Hematopoietic multipotent progenitor cell treated with erythropoietin and hydrocortisone succinate and interleukin-3 and kit ligand, for 17 days (in vitro differentiated cells): ENCODE measurements around the gene PDX1.

ENCODE experiments used
- DNase-seq: peaks from one replicate; pipeline ENCODE4 v3.0.0-alpha.2; 2015; ENCODE audit warnings: low spot score

PDX1 gene

DNA sequence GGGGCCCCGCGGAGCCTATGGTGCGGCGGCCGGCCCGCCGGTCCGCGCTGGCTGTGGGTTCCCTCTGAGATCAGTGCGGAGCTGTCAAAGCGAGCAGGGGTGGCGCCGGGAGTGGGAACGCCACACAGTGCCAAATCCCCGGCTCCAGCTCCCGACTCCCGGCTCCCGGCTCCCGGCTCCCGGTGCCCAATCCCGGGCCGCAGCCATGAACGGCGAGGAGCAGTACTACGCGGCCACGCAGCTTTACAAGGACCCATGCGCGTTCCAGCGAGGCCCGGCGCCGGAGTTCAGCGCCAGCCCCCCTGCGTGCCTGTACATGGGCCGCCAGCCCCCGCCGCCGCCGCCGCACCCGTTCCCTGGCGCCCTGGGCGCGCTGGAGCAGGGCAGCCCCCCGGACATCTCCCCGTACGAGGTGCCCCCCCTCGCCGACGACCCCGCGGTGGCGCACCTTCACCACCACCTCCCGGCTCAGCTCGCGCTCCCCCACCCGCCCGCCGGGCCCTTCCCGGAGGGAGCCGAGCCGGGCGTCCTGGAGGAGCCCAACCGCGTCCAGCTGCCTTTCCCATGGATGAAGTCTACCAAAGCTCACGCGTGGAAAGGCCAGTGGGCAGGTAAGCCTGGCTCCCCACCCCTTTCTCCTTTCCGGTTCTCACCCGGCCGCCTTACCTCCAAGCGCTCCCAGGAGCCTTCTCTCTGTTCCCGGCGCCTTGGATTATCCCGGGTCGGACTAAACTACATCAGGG is at the start of gene PDX1:
PDX1 (plus strand) TSS at position 67 of the 743 bp plus-strand sequence; CDS start at position 206, 139 bp downstream.
- DNase-seq, result no peak

DNA sequence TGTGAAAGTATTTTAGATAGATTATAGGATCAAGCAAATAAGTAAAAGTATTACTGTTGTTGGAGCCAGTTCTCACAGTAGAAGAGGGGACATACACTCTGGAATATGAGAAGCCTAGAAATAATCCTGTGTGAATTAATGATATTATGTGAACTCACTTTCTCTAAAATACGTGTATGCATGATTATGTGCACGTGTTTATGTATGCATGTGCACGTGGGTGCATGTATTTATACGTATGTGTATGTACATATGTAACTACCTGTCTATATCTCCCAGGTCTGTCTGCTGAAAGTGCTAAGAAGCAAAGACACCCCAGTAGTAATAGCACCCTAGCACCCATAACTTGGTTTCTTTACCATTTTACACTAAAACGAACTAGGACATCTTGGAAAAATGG is 41.5 kb upstream of the PDX1 start:
- no peak for DNase-seq

DNA sequence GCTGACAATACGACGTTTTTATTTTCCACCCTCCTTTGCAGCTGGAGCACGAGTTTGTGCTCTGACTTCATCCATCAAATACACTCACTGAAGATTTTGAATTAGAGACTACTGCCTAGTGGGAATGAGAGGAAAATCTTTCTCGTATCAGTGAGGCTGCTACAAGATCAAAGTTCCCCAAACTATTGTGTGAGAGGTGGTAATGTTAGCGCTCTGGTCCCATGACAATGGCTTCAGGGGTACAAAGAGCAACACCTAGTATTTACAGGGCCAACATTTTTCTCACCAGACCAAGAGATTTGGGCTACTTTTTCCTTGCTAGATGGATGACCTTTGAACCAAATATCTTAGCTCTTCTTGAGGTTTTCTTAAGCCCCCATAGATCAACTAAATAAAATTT is 30.3 kb upstream of the PDX1 start:
- no peak for DNase-seq

DNA sequence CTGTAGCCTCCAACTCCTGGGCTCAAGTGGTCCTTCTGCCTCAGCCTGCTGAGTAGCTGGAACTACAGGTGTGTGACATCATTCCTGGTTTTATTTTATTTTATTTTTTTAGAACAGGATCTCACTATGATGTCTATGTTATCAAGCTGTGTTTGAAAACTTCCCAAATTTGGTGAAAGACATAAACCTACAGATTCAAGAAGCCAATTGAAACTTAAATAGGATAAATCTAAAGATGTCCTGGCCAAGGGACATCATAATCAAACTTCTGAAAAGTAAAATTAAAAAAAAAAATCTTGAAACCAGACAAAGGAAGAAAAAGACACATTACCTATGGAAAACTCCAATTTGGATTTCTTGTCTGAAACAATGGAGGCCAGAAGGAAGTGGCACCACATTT is 23.1 kb upstream of the PDX1 start:
- no peak for DNase-seq

DNA sequence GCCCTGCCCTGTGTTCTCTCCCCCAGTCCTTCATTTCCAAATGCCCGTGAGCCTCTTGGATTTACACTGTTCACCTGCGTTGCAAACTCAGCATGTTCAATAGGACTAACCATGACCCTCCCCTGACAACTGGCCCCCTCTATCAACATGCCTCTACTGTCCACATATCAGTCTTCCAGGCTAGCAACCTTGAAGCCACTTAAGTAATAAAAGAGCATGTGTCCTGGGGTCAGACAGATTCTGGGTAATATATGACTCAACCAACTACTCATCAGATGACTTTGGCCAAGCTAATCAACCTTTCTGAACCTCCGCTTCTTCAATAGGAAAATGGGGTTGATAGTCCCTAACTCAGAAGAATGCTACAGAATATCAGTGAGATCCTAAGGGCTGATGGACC is 15.1 kb upstream of the PDX1 start:
- DNase-seq, result no peak

DNA sequence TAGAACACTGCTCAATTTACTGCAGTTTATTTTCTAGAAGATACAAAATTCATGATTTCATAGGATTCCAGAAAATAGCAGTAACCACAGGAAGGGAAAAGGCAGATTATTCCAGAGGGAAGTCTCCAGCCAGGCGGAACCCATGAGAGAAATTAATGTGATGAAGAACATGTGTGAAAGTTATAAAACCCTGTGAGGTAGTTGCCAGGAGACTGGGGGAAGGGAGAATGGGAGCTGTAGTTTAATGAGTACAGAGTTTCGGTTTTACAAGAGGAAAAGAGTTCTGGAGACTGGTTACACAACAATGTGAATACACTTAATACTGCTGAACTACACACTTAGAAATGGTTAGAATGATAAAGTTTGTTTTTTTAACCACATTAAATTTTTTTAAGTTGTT is 14.2 kb upstream of the PDX1 start:
- no peak for DNase-seq

DNA sequence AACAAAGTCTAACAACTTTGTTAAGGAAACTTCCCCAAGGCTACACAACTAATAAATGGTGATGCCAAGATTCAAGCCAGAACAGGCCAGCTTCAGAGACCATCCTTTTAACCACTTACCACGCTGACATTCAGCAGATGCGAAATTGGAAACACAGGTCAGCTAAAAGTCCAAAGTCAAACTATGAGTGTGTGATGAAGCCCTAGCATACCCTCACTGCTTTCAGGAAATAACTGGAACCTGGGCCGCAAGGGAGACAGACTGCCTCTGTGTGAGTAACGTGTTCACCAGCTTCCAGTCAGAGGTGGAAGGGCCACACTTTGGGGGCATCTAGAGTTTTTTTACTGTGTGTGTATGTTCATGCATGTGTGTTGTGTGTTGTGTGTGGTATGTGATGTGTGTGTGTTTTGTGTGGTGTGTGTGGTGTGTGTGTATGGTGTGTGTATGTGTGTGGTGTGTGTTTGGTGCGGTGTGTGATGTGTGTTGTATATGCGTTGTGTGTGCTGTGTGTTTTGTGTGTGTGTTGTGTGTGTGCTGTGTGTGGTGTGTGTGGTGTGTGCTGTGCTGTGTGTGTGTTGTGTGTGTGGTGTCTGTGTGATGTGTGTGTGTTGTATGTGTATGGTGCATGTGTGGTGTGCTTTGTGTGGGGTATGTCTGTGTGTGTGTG is 12.5 kb upstream of the PDX1 start:
- no peak for DNase-seq

DNA sequence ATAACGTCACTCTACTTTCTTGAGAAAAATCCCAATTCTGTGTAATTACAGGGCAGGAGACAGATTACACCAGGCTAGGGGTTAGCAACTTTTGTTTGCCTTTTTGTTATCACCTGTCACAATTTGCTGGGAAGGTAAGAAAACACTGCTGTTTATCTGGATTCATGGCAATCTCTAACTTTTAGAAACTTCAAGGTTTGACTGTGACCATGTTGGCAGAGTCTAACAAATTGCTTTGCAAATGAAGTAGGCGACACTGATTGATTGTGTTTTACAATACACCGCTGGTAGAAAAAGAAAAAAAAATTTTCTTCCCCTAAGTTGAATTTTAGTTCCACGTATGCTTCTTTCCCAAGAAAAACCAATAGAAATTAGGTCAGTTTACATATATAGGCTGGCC is 10.4 kb upstream of the PDX1 start:
- no peak for DNase-seq

DNA sequence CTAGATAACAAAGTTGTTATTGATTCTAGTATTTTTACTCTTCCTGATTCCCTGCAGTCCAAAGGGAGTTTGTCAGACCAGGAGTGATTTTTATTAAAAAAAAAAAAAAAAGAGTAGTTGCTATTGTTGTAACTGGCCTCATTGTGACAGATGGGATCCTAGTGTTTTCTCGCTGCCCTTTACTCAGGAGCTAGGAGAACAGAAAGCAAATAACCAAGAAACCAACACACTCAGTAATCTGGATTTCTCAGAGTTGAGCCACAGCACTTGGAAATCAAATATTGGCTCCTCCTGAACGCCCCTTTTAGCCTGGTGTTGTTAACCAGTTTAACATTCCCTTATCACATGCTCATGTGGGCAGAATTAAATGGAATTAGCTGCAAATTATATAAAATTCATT is 8.3 kb upstream of the PDX1 start:
- no peak for DNase-seq

DNA sequence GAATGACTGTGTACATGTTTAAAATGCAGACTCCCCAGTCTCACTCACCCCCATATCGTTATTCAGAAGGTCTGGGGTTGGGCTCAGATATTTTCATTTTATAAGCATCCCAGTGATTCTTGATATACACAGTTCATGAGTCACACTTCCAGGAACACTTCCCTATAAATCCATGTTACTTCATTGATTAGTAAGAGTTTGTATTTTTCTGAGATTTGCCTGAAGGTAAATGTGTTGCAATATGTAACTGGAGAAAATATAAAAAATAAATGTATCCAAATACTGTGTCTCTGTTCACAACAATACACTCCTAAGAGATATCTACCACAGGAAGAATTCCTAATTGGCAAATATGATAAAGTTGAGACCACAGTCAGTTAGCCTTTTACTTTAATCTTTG is 6.6 kb upstream of the PDX1 start:
- no peak for DNase-seq

DNA sequence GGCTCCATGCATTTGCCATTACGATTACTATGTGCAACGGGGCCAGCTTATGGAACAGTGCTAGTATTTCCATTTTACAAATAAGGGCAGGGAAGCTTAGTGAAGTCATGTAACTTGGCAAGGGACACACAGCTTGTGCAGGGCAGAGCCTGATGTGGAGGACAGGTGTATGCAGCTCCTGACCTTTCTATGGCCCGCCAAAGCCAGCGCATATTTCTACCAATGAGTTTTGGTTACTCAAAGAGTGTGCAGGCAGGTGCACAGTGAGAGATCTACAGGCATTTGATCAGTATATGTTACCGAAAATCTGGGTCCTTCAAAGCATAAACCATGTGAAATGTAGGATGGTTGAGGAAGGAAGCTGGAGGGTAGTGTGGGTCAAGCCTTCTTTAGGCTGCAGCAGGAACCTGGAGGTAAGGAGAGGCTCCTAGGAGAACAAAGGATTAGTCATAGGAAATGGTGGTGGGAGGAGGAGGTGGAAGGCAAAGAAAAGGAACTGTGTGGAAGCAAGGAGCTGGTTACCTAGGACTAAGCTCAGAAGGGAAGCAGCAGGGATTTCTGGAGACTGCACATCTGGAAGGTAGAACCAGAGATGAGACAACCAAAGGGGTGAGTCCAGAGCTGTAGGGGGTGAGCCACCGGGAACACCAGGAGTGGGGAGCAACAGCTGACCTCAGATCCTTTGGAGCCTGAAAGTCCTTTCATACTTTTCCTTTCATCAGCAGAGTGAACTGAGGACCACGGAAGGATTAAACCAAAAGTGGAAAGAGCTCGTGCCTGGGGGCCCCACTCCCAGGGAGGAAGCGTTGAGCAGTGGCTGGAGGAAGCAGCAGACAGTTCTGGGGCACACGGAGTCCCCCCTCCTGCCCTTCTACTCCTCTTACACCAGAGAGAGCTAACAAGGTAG is 4.2 kb upstream of the PDX1 start:
- no peak for DNase-seq

DNA sequence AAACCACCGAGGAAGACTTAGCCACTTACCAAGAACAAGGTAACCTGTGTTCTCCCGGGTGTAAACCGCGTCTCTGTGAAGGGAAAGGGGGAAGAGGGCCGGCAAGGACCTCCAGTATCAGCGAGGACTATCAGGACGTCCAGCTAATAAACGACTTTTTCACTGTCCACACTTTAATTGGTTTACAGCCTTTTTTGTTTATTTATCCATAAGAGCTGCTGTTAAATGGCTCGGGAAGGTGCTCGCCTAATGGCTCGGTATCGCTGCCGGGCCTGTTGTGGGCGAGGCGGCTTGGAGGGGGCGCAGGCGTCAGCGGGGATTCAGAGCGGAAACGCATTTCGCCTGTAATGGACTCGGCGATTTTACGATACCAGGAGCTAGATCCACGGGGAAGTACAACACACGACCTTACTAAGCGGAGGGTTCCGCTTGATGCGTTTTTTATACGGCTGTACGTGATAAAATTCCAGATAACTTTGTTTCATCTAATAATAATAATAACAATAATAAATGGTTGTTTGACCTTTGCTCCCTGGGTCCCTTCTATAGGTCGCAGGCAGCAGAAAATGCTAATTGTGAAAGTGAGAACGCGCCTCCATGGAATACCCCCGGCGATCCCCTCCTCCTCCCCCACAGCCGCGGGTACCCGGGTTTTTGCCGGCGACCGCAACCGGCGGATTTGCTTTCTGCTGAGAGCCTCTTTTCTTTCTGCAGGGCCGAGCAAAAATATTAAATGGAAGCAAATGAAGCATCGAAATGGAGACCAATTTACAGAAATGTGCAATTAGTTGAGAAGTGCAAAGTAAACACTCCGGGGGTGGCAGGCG is 2.5 kb upstream of the PDX1 start:
- DNase-seq, result no peak

DNA sequence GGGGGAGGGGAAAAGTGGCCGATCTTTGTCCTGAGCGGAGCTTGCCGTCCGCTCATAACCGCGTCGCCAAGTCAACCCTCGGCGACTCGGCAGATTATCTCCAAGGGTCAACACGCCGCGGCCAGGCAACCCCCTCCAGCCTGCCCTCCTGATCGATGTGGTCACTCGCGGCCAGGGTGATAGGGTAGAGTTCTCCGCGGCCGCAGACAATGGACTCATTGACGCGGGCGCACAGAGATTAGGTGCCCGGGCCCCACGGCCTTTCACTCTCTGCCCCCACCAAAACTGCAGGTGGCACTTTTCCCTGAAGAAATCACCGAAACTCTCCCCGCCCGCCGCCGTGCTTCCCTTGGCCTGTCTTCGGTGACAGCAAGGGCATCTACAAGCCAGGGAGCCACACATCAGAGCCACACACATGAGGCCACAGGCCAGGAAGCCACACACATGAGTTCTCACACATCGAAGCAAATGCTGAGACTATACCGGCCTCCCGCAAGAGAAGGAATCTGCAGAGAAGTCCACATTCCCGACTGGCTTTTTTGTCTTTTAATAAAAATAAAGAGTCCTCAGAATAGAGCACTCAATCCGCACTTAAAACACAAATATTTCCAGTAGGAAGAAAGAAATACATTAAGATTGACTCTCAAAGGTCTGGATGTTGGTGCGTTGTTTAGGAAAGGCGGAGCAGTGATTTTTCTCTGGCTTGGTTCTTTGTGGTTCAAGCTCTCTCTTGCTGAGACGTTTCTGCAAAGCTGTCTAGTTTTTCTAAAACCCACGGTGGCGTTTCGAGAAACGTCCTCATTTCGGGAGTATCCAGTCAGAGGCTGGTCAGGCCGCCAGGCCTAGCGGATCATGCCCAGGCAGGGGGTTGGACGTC is 1.5 kb upstream of the PDX1 start:
- no peak for DNase-seq

DNA sequence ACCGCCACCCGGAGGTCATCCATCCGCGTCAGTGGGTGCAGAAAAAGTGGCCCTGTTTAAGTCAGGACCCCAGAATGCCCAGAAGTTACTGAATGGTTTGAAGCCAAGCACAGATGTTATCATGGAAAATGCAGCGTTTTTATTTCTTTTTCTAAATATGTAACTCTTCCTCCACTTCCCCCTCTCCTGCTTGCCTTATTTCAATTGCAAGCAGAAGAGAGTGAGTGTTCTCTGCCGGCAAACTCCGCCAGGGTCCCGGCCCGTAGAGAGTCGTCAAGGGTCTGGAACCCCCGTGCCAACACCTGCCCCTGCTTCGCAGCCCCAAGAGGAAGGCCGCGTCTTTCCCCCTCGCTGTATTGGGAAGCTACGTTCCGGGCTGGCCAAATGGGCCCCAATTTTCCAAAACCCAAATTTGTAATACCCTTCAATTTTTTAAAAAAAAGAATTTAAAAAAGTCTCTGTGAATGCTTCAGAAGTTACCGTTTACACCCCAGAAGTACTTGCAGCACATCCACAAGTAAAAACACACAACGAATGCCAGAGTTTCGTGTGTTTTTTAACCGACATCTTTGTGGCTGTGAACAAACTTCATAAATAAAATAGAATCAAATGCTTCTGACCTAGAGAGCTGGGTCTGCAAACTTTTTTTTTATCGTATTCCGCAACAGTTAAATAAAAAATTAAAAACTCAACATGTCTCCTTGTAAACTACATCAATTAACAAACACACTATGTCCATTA is 712 bp upstream of the PDX1 start:
- DNase-seq, result no peak

DNA sequence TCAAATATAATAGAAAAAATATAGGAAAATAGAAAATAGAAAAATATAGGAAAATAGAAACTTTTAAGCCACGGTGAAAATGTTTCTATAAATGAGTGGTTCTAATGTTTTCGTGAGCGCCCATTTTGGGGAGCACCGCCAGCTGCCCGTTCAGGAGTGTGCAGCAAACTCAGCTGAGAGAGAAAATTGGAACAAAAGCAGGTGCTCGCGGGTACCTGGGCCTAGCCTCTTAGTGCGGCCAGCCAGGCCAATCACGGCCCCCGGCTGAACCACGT is 204 bp upstream of the PDX1 start:
- no peak for DNase-seq

DNA sequence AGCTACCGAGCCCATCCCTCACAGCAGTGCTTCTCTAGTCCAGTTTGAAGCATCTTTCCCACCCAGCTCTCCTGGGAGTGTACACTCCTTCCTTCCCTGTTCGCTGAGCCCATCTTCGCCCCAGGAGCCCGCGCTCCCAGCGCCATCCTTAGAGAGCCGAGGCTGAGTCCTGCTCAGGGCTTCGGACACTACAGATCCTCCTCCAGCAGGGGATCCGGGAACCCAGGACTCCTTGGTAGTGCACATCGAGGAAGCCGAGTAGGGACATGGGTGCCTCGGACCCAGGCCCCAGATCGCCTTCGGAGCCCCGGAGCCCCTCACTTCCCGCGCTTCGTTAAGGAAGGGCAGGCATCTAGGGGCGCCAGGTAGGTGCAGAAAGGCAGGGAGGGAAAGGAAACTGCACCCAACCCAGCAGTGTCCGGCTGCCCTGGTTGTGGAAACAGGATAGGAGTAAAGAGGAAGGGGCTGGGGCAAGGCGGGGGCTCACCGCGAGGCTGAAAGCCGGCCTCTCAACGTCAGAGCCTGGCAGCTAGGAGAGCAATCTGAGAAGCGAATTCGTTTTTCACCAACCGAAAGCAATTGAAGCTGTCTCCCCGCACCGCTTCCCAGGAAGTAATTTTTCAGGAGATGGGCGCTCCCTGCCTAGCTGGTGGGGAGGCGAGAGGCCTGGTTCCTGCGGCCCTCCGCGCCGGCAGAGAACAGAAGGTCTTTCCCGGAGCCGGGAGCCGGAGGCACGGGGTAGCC is 1.0 kb downstream of the PDX1 start:
- DNase-seq, result no peak

DNA sequence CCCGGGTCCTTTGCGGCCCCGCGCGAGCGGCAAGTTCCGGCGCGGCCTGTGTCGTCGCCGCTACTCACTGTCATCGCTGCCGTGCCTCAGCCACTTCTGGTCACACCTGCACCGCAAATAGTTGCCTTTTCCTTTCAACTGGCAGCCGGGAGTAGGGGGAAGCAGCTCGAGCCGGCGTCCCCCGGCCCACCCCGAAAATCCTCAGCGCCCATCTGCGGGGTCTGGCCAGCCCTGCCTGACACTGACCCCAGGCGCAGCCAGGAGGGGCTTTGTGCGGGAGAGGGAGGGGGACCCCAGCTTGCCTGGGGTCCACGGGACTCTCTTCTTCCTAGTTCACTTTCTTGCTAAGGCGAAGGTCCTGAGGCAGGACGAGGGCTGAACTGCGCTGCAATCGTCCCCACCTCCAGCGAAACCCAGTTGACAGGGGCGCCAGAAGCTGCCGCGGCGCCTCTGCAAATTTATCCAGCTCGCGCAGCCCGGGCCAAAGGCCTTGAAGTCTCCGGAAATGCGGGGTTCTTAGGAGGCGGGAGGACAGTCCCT is 1.7 kb downstream of the PDX1 start:
- DNase-seq, result no peak

DNA sequence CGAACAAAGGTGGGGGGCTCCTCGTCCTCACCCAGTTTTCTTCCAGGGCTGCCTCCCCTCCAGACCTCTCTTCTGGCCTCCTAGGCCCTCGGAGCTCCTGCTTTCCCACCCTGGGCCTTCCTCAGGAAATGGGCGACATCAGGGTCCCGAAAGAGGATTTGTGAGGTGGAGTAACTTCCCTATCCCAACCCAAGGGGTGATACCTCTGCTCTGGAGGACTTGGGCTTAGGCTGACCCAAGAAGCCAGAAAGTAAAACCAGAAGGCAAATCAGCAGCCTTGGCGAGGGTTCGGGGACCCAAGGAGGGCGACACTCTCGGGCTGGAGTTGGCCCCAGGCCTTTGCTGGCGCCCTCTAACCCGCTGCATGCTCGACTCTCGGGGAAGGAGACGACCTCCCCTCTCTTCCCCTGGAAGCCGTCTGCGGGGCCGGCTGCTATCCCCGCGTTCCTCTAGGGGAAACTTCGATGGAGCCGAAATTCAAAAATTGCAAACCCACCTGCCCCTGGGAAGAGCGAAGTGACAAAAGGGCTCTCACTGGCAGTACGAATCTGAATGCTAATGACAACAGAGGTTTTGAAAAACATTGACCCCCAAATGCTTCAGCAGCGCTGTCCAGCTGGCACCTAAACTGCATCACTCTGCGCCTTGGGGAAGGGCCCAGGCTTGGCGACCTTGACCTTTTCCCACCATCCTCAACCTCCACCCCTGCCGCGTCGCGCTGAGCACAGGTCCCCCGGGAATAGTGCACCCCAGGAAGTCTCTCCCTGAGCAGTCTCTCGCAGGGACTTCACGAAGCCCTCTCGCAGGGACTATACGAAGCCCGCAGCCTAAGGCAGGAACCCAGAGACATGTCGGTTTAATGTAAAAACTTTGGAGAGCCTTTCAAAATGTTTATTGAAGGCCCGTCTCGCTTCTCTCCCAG is 2.4 kb downstream of the PDX1 start:
- no peak for DNase-seq
